ENCODE measurements around the gene DUSP3. TPM values are rescaled to one million over a fixed set of nuclear protein-coding genes. Genes with fewer than 3 reads are reported as not detected.
A peak's percentile ranks its signal among the peaks of the same experiment; 100 is the strongest.

The DUSP3 gene
- total RNA-seq, 1 experiment from 2014 or later = 39.7 TPM

DNA sequence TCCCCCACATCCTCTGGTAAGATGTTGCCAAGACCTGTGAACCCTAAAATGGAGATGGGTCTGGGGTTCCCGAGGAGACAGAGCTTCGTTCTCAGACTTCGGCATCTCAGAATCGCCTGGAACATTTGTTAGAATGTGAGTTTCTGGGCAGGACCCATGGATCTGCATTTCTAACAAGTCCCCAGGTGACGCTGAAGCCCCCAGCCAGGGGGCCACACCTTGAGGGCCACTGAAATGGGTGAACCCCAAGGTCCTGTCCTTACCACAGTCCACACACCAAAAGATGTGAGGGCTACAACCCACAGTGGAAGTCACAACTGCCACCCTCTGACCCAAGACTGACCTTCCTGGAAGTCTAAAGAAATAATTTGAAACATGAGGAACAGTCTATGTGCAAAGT lies 40.2 kb upstream of the DUSP3 start:
- Mint-ChIP-seq H3K4me3 (ENCODE audit: unreplicated experiment) (no peak overlapping the region), H3K27me3 (ENCODE audit: insufficient read depth, unreplicated experiment) (no peaks in the 10 kb centered on the region), H3K4me1 (ENCODE audit: insufficient read depth, unreplicated experiment) (peaks cover 8% of the 10 kb centered on the region), H3K9me3 (ENCODE audit: unreplicated experiment) (no peaks in the 10 kb centered on the region), H3K27ac (ENCODE audit: low read depth, unreplicated experiment) (no peak overlapping the region), H3K36me3 (ENCODE audit: insufficient read depth, unreplicated experiment) (peaks cover 41% of the 10 kb centered on the region)
- BruUV-seq (replicated peaks) = no TSS peak
- intact Hi-C loops (cut with micrococcal nuclease) = no loop called here
- TF ChIP-seq, protein P1, sequence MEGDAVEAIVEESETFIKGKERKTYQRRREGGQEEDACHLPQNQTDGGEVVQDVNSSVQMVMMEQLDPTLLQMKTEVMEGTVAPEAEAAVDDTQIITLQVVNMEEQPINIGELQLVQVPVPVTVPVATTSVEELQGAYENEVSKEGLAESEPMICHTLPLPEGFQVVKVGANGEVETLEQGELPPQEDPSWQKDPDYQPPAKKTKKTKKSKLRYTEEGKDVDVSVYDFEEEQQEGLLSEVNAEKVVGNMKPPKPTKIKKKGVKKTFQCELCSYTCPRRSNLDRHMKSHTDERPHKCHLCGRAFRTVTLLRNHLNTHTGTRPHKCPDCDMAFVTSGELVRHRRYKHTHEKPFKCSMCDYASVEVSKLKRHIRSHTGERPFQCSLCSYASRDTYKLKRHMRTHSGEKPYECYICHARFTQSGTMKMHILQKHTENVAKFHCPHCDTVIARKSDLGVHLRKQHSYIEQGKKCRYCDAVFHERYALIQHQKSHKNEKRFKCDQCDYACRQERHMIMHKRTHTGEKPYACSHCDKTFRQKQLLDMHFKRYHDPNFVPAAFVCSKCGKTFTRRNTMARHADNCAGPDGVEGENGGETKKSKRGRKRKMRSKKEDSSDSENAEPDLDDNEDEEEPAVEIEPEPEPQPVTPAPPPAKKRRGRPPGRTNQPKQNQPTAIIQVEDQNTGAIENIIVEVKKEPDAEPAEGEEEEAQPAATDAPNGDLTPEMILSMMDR (IDR thresholded peaks at IDR 0.05; ENCODE audit: unreplicated experiment) = no peak
- CTCF ChIA-PET = interaction anchor here (0.6 to 1.3 kb wide), 4 partner anchors 52 to 103 kb away, joined by 3 to 9 read pairs (median 4); no protein-coding TSS in a partner anchor
- no peak for DNase-seq (ENCODE audit: unreplicated experiment)
- POLR2A ChIA-PET = interaction anchor here (0.7 to 1.7 kb wide), 3 partner anchors 10 to 21 kb away, joined by 3 to 7 read pairs (median 4); no protein-coding TSS in a partner anchor

DNA sequence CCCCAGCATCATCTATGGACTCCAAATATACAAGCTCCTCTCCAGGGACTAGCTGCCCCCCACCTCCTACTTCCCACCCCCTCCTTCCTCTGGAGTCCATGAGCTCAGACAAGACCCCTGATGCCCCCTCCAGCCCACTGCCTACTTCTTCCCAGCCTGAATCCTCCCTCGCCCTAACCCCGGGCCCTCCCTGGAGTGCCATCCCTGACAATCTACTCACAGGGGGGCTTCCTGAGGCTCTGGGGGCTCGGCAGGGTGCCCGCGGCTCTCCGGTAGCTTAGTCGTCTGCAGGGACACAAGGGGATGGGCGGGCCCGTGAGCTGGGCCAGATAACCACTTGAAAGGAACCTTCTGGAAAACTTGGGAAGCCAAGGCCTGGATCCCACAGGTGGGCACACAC lies 39.0 kb upstream of the DUSP3 start:
- Mint-ChIP-seq H3K27me3 (ENCODE audit: insufficient read depth, unreplicated experiment) (no peaks in the 10 kb centered on the region), H3K4me1 (ENCODE audit: insufficient read depth, unreplicated experiment) (peaks cover 8% of the 10 kb centered on the region), H3K9me3 (ENCODE audit: unreplicated experiment) (no peaks in the 10 kb centered on the region), H3K4me3 (ENCODE audit: unreplicated experiment) (no peak overlapping the region), H3K27ac (ENCODE audit: low read depth, unreplicated experiment) (no peak overlapping the region), H3K36me3 (ENCODE audit: insufficient read depth, unreplicated experiment) (peaks cover 33% of the 10 kb centered on the region)
- no TSS peak for BruUV-seq (replicated peaks)
- no peak for DNase-seq (ENCODE audit: unreplicated experiment)
- TF ChIP-seq, protein P1 (IDR thresholded peaks at IDR 0.05; ENCODE audit: unreplicated experiment) = no peak
- CTCF ChIA-PET = interaction anchor here (0.6 to 1.2 kb wide), 6 partner anchors 14 to 242 kb away, joined by 3 to 5 read pairs (median 4); no protein-coding TSS in a partner anchor
- intact Hi-C loops (cut with micrococcal nuclease) = no loop called here
- POLR2A ChIA-PET = interaction anchor here (0.6 to 1.7 kb wide), 4 partner anchors 15 to 467 kb away, joined by 3 to 7 read pairs (median 4); partner anchors contain the start of gene MPP3

DNA sequence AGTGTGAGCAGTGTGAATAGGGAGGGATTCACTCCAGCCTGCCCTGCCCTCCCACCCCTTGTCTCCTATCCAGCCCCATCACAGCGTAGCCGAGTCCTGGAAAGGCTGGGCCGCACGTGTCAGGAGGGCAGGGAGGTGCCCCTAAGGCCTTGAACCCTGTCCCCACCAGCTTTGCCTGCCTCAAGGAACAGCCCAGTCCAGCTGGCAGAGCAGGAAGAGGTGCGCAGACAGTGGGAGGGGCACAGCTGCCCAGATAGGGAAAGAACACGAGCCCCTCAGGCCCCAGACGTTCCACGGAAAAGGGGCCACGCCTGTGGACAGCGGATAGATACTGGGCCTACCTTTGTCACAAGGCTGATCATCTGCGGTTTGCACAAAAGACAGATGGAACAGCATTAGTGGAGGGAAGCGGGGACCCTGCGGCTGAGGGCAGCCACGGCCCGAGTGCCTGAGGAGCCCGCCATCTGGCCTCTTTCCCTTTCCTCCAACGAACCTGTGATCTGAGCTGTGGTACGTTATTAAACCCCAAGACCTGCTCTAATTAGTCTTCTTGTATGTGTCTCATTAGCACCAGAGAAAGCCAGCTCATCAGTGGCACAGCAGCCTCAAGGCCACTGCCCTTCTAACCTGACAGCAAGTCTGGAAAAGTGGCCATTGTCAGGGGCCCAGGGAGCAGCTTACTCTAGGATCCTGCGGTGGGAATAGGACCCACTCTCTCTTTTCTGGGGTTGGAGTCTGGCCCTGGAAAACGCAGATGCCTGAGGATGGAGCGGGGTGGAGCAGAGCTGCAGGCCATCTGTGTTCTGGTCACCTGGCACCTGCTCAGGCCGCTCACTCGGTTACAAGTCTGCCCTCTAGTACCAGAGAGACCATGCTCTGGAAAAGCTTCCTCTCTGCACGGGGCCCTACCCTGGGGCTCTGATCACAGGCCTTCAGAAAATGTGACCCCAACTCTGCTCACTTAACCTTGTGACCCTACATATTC lies 37.9 kb upstream of the DUSP3 start:
- no peak overlapping the region for H3K4me3 Mint-ChIP-seq (ENCODE audit: unreplicated experiment)
- no peak for DNase-seq (ENCODE audit: unreplicated experiment)
- no TSS peak for BruUV-seq (replicated peaks)
- peaks cover 8% of the 10 kb centered on the region for H3K4me1 Mint-ChIP-seq (ENCODE audit: insufficient read depth, unreplicated experiment)
- TF ChIP-seq, protein P1 (IDR thresholded peaks at IDR 0.05; ENCODE audit: unreplicated experiment) = no peak
- intact Hi-C loops (cut with micrococcal nuclease) = no loop called here
- H3K9me3 Mint-ChIP-seq (ENCODE audit: unreplicated experiment) = no peaks in the 10 kb centered on the region
- no peak overlapping the region for H3K27ac Mint-ChIP-seq (ENCODE audit: low read depth, unreplicated experiment)
- H3K36me3 Mint-ChIP-seq (ENCODE audit: insufficient read depth, unreplicated experiment) = peaks cover 30% of the 10 kb centered on the region
- ChIA-PET CTCF (interaction anchor here (0.6 to 2.0 kb wide), 5 partner anchors 15 to 646 kb away, joined by 3 to 8 read pairs (median 4); partner anchors contain the start of gene NBR1), POLR2A (interaction anchor here (1.0 kb wide), 1 partner anchor 39 kb away, joined by 4 read pairs; no protein-coding TSS in a partner anchor)
- no peaks in the 10 kb centered on the region for H3K27me3 Mint-ChIP-seq (ENCODE audit: insufficient read depth, unreplicated experiment)

DNA sequence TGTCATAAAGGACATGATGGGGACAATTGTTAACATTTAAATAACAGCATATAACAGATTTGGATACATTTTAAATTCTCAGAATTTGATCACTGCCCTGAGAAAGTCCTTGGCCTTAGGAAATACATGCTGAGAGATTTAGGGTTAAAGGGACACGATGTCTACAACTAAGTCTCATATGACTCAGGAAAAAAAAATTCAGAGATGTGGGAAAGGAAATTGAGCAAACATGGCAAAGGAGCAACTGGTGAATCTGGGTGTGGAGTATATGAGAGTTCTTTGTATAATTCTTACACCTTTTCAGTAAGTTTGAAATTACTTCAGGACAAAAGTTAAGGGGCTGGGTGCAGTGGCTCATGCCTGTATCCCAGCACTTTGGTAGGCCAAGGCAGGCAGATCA lies 35.9 kb upstream of the DUSP3 start:
- Mint-ChIP-seq H3K4me1 (ENCODE audit: insufficient read depth, unreplicated experiment) (peaks cover 8% of the 10 kb centered on the region), H3K4me3 (ENCODE audit: unreplicated experiment) (no peak overlapping the region), H3K27me3 (ENCODE audit: insufficient read depth, unreplicated experiment) (no peaks in the 10 kb centered on the region), H3K9me3 (ENCODE audit: unreplicated experiment) (no peaks in the 10 kb centered on the region), H3K27ac (ENCODE audit: low read depth, unreplicated experiment) (peak overlapping the region; percentile 73), H3K36me3 (ENCODE audit: insufficient read depth, unreplicated experiment) (peaks cover 18% of the 10 kb centered on the region)
- CTCF ChIA-PET = interaction anchor here (0.7 to 2.0 kb wide), 4 partner anchors 32 to 89 kb away, joined by 3 to 8 read pairs (median 4); partner anchors contain the start of gene CD300LG
- no TSS peak for BruUV-seq (replicated peaks)
- intact Hi-C loops (cut with micrococcal nuclease) = no loop called here
- POLR2A ChIA-PET = interaction anchor here (1.3 kb wide), 1 partner anchor 10 kb away, joined by 5 read pairs; no protein-coding TSS in a partner anchor
- TF ChIP-seq, protein P1 (IDR thresholded peaks at IDR 0.05; ENCODE audit: unreplicated experiment) = no peak
- peak; percentile 63 for DNase-seq (ENCODE audit: unreplicated experiment)
